ENCODE measurements around the gene TMEM131. TPM values are rescaled to one million over a fixed set of nuclear protein-coding genes. Genes with fewer than 3 reads are reported as not detected.
"Not testable (repeated sequence)": the region's sequence is repeated elsewhere in the genome, so short reads cannot be mapped to it uniquely, and the experiment has no call there.

Gene TMEM131
- total RNA-seq, 1 donor from 2014 or later, result 58.8 TPM

GRCh38 chr2:97713296-97714083 lies 282.3 kb downstream of the TMEM131 start, which contains the start of gene ZAP70:
Gene ZAP70, plus strand, starts transcription at chr2:97713576. Its CDS starts 10,461 bp downstream, at chr2:97724037.
- no peaks in the 10 kb centered on the region for H3K27me3 Mint-ChIP-seq
- H3K4me3 Mint-ChIP-seq (ENCODE audit: low read depth), result peak within 1 kb of the TSS; percentile 34
- no peak for DNase-seq (ENCODE audit: low spot score, unreplicated experiment)
- TF ChIP-seq, protein P1, sequence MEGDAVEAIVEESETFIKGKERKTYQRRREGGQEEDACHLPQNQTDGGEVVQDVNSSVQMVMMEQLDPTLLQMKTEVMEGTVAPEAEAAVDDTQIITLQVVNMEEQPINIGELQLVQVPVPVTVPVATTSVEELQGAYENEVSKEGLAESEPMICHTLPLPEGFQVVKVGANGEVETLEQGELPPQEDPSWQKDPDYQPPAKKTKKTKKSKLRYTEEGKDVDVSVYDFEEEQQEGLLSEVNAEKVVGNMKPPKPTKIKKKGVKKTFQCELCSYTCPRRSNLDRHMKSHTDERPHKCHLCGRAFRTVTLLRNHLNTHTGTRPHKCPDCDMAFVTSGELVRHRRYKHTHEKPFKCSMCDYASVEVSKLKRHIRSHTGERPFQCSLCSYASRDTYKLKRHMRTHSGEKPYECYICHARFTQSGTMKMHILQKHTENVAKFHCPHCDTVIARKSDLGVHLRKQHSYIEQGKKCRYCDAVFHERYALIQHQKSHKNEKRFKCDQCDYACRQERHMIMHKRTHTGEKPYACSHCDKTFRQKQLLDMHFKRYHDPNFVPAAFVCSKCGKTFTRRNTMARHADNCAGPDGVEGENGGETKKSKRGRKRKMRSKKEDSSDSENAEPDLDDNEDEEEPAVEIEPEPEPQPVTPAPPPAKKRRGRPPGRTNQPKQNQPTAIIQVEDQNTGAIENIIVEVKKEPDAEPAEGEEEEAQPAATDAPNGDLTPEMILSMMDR (IDR thresholded peaks at IDR 0.05; ENCODE audit: unreplicated experiment), result no peak
- peak within 1 kb of the TSS; percentile 86 for H3K27ac Mint-ChIP-seq
- H3K4me1 Mint-ChIP-seq (ENCODE audit: low read depth), result peaks cover 38% of the 10 kb centered on the region
- H3K9me3 Mint-ChIP-seq (ENCODE audit: low read depth), result no peaks in the 10 kb centered on the region
- H3K36me3 Mint-ChIP-seq (ENCODE audit: insufficient read depth), result peaks cover 2% of the 10 kb centered on the region

GRCh38 chr2:97712693-97713295 lies 283.0 kb downstream of the TMEM131 start:
- Mint-ChIP-seq H3K36me3 (ENCODE audit: insufficient read depth) (peaks cover 2% of the 10 kb centered on the region), H3K9me3 (ENCODE audit: low read depth) (no peaks in the 10 kb centered on the region), H3K27ac (peak overlapping the region; percentile 51), H3K4me1 (ENCODE audit: low read depth) (peaks cover 37% of the 10 kb centered on the region), H3K4me3 (ENCODE audit: low read depth) (no peak overlapping the region), H3K27me3 (no peaks in the 10 kb centered on the region)
- TF ChIP-seq, protein P1 (IDR thresholded peaks at IDR 0.05; ENCODE audit: unreplicated experiment), result no peak
- DNase-seq (ENCODE audit: low spot score, unreplicated experiment), result no peak

DNA sequence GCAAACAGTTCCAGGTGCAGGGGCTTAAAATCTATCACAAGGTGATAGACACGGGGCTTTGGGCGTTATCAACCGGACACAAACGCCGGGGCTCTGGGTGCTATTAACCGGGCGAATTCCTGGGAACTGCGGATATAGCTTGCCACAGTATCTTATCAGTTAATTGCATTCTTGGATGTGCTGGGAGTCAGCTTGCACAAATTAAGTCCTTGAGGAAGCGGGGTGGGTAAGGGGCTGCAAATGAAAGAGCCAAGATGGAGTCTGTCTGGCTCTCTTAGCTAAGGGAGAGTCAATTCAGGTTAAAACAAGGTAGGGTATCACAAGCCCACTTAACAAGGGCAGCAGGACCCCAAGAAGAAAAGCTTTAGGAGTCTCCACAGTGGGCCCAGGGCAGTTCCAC lies 283.6 kb downstream of the TMEM131 start:
- not testable (repeated sequence) for H3K9me3 Mint-ChIP-seq (ENCODE audit: low read depth); H3K27me3 Mint-ChIP-seq; DNase-seq (ENCODE audit: low spot score, unreplicated experiment); H3K36me3 Mint-ChIP-seq (ENCODE audit: insufficient read depth)
- peaks cover 33% of the 10 kb centered on the region for H3K4me1 Mint-ChIP-seq (ENCODE audit: low read depth)
- peak overlapping the region; percentile 34 for H3K4me3 Mint-ChIP-seq (ENCODE audit: low read depth)
- H3K27ac Mint-ChIP-seq, result peak overlapping the region; percentile 51

DNA sequence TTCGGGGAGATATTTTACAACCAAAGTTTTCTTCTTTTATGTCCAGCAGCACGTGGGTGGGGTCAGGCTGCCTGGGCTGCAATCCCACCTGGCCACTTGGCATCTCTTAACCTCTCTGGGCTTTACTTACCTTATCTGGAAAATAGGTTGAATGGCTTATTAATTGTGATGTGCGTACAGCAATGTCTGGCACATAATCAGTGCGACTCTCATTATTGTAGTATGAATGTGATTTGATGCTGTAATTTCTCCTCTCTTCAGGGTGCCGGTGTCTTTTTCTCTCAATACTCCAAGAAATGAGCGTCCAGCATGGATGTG lies 284.4 kb downstream of the TMEM131 start:
- Mint-ChIP-seq H3K4me1 (ENCODE audit: low read depth) (peaks cover 32% of the 10 kb centered on the region), H3K27ac (peak overlapping the region; percentile 51), H3K27me3 (no peaks in the 10 kb centered on the region), H3K9me3 (ENCODE audit: low read depth) (no peaks in the 10 kb centered on the region), H3K4me3 (ENCODE audit: low read depth) (no peak overlapping the region), H3K36me3 (ENCODE audit: insufficient read depth) (peaks cover 2% of the 10 kb centered on the region)
- TF ChIP-seq, protein P1 (IDR thresholded peaks at IDR 0.05; ENCODE audit: unreplicated experiment), result no peak
- DNase-seq (ENCODE audit: low spot score, unreplicated experiment), result no peak

GRCh38 chr2:97708608-97709007 lies 287.1 kb downstream of the TMEM131 start:
- no peak overlapping the region for H3K27ac Mint-ChIP-seq
- no peak for DNase-seq (ENCODE audit: low spot score, unreplicated experiment)
- TF ChIP-seq, protein P1 (IDR thresholded peaks at IDR 0.05; ENCODE audit: unreplicated experiment), result no peak
- peaks cover 2% of the 10 kb centered on the region for H3K36me3 Mint-ChIP-seq (ENCODE audit: insufficient read depth)
- H3K4me3 Mint-ChIP-seq (ENCODE audit: low read depth), result no peak overlapping the region
- no peaks in the 10 kb centered on the region for H3K9me3 Mint-ChIP-seq (ENCODE audit: low read depth)
- H3K4me1 Mint-ChIP-seq (ENCODE audit: low read depth), result peaks cover 25% of the 10 kb centered on the region
- no peaks in the 10 kb centered on the region for H3K27me3 Mint-ChIP-seq

DNA sequence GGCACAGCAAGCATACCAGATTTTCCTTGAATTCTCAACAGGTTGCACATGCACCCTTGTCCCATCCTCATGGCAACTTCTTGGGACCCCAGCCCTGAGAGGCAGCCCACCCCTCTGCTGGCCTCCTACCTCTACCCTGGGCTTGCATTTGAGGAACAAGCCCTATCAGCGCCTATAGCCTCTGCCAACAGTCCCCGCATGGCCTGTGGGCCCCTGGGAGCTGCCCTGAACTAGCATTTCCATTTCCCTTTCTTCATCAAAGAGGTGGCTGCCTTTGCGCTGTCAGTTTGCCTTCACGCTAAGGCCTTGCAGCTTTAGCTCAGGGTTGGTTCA lies 287.7 kb downstream of the TMEM131 start:
- H3K27me3 Mint-ChIP-seq, result no peaks in the 10 kb centered on the region
- H3K27ac Mint-ChIP-seq, result no peak overlapping the region
- no peak for DNase-seq (ENCODE audit: low spot score, unreplicated experiment)
- no peak overlapping the region for H3K4me3 Mint-ChIP-seq (ENCODE audit: low read depth)
- H3K4me1 Mint-ChIP-seq (ENCODE audit: low read depth), result peaks cover 20% of the 10 kb centered on the region
- peaks cover 2% of the 10 kb centered on the region for H3K36me3 Mint-ChIP-seq (ENCODE audit: insufficient read depth)
- TF ChIP-seq, protein P1 (IDR thresholded peaks at IDR 0.05; ENCODE audit: unreplicated experiment), result no peak
- H3K9me3 Mint-ChIP-seq (ENCODE audit: low read depth), result no peaks in the 10 kb centered on the region
